OCI-M1 (cell line): ENCODE results near the gene C10orf143.

Experiments
- DNase-seq: peaks from one replicate; lab custom pipeline; 2025; lab: John Stamatoyannopoulos, UW

C10orf143 gene

GRCh38 chr10:130014263-130015074 lies 96.2 kb downstream of the C10orf143 start:
- no peak for DNase-seq
